A204.1 (cell line): ENCODE data around the gene PRKD3.

Source experiments
- FAIRE-seq: peaks from 2 replicates; lab custom pipeline; 2012; peaks lifted over from hg19 to GRCh38; lab: Jason Lieb, UNC

Gene PRKD3

GRCh38 chr2:37342591-37343220 lies 18.1 kb upstream of the PRKD3 start:
- no peak for FAIRE-seq

GRCh38 chr2:37340637-37341036 lies 16.0 kb upstream of the PRKD3 start:
- no peak for FAIRE-seq

- FAIRE-seq, result no peak
Observed at GRCh38 chr2:37338933-37339332, 14.3 kb upstream of the PRKD3 start.

GRCh38 chr2:37337620-37338280 lies 13.1 kb upstream of the PRKD3 start:
- FAIRE-seq, result no peak

- FAIRE-seq, result no peak
Observed at GRCh38 chr2:37335604-37336003, 11.0 kb upstream of the PRKD3 start.

GRCh38 chr2:37333256-37333655 lies 8.6 kb upstream of the PRKD3 start:
- FAIRE-seq, result no peak

GRCh38 chr2:37332560-37332959 lies 7.9 kb upstream of the PRKD3 start:
- FAIRE-seq, result no peak

- no peak for FAIRE-seq
Observed at GRCh38 chr2:37330681-37331080, 6.0 kb upstream of the PRKD3 start.

- no peak for FAIRE-seq
Observed at GRCh38 chr2:37326866-37327634, 2.4 kb upstream of the PRKD3 start.

- no peak for FAIRE-seq
Observed at GRCh38 chr2:37326285-37326684, 1.7 kb upstream of the PRKD3 start.

GRCh38 chr2:37325625-37326071 lies 1.0 kb upstream of the PRKD3 start:
- FAIRE-seq, result no peak

GRCh38 chr2:37324536-37324785 lies 172 bp downstream of the PRKD3 start:
- FAIRE-seq, result no peak

- FAIRE-seq, result no peak
Observed at GRCh38 chr2:37323781-37324535, 675 bp downstream of the PRKD3 start.

- no peak for FAIRE-seq
Observed at GRCh38 chr2:37323176-37323780, 1.4 kb downstream of the PRKD3 start.

GRCh38 chr2:37322368-37322767 lies 2.3 kb downstream of the PRKD3 start:
- FAIRE-seq, result no peak

- no peak for FAIRE-seq
Observed at GRCh38 chr2:37321029-37321682, 3.5 kb downstream of the PRKD3 start.

- no peak for FAIRE-seq
Observed at GRCh38 chr2:37319754-37320609, 4.7 kb downstream of the PRKD3 start.

- FAIRE-seq, result no peak
Observed at GRCh38 chr2:37318401-37318800, 6.2 kb downstream of the PRKD3 start.

GRCh38 chr2:37317746-37318145 lies 6.9 kb downstream of the PRKD3 start:
- FAIRE-seq, result no peak

- no peak for FAIRE-seq
Observed at GRCh38 chr2:37316181-37316580, 8.5 kb downstream of the PRKD3 start.

- FAIRE-seq, result no peak
Observed at GRCh38 chr2:37315364-37315763, 9.3 kb downstream of the PRKD3 start.
